Hematopoietic multipotent progenitor cell treated with erythropoietin and hydrocortisone succinate and interleukin-3 and kit ligand, for 6 days (in vitro differentiated cells): Measurements from ENCODE around the gene PLIN1.

Source experiments
- DNase-seq: peaks from one replicate; pipeline ENCODE4 v3.0.0-alpha.2; 2015

Gene PLIN1

DNA sequence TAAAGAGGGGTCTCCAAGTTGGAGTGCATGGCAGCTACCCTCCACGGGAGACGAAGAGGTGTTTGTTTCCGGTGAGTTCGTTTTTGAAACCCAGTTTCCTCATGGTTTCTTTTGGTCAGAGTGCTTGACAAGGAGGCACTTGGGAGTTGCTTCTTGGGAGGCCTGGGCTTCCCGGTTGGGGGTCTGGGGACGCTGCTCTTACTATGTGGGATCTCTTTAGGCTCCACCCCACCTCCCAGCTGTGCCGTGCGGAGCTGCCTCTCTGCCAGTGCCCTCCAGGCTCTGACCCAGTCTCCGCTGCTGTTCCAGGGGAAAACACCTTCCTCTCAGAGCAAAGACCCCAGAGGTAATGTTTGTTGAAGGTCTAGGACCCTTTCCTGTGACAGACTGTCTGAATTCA is 53.5 kb downstream of the PLIN1 start:
- no peak for DNase-seq

DNA sequence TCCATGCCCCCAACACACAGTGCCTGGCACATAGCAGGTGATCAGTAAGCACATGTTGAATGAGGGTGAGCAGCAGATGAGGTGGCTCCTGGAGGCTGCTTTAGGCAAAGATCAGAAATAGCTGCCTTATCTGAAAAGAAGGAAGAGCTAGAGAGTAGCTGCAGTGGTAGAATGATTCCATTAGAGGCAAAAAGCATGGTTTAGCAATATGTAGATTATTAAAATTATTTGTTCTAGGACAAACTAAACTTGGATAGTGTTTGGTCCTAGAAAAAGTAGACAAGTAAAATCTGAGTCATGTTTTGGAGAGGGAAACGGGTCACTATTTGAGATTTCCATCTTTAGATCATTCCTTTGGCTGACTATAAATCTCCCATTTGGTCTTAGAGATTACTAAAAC is 56.0 kb downstream of the PLIN1 start:
- DNase-seq = no peak

DNA sequence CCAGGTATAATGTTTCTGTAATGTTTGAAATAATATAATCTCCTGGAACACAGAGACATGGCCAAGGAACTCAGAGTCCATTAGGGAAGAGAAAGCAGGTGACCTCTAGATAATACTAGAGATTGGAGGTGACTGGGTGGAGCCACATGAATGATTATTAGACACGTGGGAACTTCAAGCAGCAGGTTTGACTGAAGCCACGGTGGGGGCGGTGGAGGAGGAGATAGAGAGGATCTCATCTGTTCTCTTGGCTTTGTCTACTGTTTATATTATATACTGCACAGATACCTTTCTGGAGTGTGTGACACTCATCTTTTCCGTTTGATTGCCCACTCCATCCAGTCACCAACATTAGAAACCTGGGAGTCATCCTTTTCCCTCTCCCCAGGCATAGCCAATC is 57.6 kb downstream of the PLIN1 start:
- no peak for DNase-seq

DNA sequence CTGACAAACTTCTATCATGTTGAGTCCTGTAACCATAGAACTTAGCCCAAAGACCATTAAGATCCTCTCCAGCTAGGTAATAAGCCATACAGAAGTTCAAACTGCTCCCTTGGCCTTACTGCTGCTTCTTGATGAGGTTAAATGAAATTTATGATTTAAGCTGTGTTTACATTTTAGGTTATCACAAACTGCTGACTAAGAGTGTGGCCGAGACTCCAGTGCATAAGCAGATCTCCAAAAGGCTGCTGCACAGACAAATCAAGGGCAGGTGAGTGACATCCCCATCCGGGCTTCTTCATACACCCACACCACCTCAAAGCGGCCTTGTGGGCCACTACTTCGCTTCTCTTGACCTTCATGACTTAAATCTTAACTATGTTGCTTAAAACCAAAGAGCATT is 62.9 kb downstream of the PLIN1 start:
- no peak for DNase-seq

DNA sequence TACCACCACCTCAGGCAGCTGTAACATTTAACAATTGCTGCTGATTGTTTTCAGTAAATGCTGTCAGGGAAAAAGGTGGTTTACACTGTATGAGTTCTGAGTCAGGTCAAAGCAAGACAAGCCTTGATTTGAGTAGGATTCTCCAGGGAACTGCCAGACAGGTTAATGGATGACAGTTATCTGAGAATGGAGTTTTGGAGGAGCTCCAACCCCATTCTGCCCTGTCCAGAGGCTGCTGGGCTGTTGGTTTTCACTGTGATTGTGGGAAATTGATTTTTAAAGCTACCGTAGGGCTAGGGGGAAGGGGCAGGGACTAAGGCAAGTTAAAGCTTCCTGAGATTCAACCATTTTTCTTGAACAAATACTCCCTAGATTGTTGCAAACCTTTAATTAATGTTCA is 64.0 kb downstream of the PLIN1 start:
- DNase-seq = no peak
